NCI-H510A (cell line): ENCODE data around the gene ABCB6.

ENCODE experiments used
- DNase-seq: peaks from one replicate; lab custom pipeline; 2025; lab: John Stamatoyannopoulos, UW

The ABCB6 gene

GRCh38 chr2:219245148-219245898, 26.6 kb upstream of the ABCB6 start, which contains the start of the genes GLB1L and STK16:
Gene GLB1L, minus strand, starts transcription at chr2:219245444. Its CDS starts 1,871 bp downstream, at chr2:219243573.
Gene STK16, plus strand, starts transcription at chr2:219245479. Its CDS starts 521 bp downstream, at chr2:219246000.
- peak; percentile 81 for DNase-seq

DNA sequence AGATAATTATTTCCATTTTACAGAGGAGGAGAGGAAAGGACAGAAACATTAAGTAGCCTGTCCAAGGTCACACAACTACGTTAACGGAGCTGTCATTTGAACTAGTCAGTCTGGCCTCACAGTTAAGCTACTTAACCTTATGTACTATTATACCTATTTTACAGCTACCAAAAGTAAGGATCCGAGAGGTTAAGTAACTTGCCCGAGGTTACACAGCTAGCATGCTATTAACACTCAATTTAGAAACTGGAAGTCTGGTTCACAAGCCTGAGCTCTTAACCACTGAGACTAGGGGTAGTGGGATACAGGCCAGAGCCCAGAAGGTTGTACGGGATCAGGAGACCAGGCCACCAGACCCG, 26.0 kb upstream of the ABCB6 start:
- no peak for DNase-seq

- DNase-seq: no peak
Measured at GRCh38 chr2:219243291-219243761, 24.6 kb upstream of the ABCB6 start.

GRCh38 chr2:219234331-219234730, 15.6 kb upstream of the ABCB6 start:
- no peak for DNase-seq

DNA sequence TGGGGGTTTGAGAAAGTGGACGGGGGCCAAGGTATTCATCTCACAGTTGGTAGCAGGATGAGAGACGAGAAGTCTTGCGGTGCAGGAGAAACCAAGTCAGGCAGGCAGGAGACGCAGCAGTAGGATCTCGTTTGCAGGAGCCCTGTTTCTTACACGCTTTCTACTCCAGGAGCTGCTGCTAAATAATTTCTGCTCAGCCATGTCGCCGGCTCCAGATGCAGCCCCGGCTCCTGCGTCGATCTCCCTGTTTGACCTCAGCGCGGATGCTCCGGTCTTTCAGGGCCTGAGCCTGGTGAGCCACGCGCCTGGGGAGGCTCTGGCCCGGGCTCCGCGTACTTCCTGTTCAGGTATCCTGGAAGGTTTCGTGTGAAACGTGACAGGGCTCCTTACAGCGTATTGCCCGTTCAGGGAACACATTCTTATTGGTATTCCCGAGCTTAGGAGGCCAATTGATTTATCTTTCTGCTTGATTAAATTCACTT, 11.3 kb upstream of the ABCB6 start:
- no peak for DNase-seq

DNA sequence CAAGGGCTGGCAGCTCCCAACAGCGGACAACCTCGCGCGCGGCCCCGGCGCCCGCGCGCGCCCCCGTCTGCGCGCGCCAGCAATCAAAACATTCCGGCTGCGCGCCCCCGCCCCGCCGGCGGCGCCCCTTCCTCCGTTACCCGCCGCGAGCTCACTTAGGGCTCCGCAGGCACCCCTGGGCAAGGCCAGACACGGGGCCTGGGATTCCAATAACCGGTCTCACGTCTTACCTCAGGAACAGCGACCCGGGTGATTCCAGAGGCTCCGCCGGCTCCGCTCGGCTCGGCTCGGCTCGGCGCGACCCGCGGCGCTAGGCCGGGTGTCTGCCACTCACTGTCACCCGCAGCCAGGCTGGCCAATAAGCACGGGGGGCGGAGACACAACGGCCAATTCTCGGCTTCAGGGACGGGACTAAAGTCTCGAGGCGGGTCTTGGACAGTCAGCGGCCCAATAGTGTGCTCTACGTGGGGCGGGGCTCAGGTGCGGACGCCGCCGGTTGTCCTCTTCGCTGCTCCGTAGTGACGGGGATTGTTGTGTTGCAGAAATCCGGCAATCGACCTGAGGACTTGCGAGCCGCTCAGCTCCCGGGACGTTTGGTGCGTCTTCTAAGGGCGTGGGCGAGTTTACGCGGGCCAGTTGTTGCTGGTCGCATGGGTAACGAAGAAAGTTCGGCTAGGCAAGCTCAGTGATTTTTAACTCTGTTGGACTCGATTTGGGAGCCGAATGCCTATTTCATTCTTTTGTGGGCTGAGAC, 10.7 kb upstream of the ABCB6 start, which contains the start of the genes ANKZF1 and ATG9A:
TSS of gene ANKZF1 (plus strand) at position 502 of the 754 bp plus-strand sequence. CDS start 452 bp downstream, outside the sequence.
TSS of gene ATG9A (minus strand) at position 332 of the 754 bp plus-strand sequence. CDS start 1,612 bp downstream, outside the sequence.
- DNase-seq: peak; percentile 98

- DNase-seq: no peak
Measured at GRCh38 chr2:219228911-219229304, 10.2 kb upstream of the ABCB6 start.

DNA sequence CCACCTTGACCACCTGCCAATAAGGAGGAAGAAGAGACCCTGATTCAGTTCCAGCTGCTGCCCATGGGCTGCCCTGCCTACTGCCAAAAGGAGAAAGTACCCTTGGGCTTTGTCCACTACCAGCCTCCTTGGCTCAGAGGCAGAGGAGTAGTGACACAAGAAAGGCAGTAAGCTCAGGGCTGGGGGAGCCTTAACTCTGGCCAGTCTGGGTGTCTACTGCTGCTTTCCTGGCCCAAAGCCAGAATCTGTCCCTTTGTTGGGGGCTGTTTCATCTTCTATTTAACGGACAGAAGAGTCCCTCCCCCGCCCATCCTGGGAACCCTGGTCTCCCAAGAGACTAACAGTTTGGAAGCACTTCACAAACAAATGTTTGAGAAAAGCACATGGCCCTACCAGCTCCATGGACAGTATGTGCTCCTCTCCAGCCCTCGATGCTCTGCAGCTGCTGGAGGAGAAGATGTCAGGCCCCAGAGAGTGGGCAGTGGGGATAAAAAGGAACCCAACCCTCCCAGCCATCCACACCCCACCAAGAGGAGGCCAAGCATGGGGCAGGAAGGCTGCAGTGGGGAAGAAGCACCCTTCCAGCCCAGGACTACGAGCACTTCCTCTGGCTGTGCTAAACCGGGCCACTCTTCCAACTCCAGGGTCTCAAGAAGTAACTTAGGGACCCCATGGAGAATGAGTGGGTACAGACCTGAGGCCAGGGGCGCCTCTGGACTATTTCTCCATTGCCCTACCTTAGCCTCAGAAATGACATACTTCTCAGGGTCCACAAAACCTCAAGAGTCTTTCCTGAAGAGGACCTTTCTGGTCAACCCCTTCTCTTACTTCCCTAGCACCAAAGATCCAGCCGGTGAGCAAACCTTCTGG, 9.5 kb upstream of the ABCB6 start:
- no peak for DNase-seq

DNA sequence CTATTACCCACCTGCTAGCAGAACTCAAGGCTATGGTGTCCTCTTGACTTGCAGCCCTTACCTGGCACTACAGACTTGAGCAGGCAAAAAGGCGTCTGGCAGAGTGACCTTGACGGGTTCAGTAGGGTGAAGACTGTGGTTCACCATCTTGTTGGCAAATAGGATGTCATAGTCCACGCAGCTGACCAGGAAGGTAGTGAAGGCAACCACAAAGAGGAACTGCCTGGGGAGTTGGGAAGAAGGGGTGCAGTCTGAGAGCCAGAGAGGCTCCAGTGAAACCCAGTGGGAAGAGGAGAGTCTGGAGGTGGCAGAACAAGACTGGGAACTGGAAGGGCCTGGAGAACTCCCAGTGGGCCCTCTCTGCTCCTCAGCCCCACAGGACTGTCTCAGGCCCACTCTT, 6.6 kb upstream of the ABCB6 start:
- DNase-seq: no peak

GRCh38 chr2:219223831-219224610, 5.3 kb upstream of the ABCB6 start:
- no peak for DNase-seq

GRCh38 chr2:219221957-219222518, 3.3 kb upstream of the ABCB6 start:
- no peak for DNase-seq

GRCh38 chr2:219220652-219221402, 2.1 kb upstream of the ABCB6 start:
- no peak for DNase-seq

DNA sequence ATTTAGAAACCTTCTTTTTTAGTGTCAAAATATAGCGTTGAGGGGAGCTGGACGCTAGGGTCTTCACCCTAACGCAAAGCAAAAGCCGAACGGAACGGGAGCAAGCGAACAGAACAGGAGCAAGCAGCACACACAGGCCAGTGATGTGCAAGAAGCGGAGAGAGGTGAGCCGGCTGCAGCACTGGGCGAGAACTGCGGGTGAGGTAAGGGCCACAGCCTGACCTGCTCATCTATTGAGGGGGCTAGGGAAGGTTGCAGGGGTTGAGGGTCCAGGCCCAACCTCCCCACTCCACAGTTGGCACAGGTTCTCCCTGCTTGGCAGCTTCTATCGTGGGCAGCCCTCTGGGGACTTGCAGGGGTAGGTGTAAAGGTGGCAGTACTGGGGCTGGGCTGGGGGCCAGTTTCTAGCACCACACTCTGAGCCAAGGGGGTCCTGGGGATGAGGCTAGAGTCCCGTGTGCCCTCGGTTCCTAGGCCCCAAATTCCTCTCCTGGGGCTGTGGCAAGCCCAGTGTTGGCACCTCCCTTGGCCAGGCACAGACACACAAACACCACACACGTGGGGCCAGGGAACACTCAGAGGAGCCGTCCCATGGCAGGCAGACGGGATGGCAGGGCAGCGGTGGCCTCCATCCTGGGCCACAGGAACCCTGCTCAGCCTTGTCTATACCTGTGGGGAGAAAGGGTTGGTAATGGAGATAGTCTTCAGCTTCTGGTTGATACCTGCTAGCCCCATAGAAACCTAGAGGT, 1.2 kb upstream of the ABCB6 start:
- no peak for DNase-seq

- peak; percentile 46 for DNase-seq
Measured at GRCh38 chr2:219218217-219218731, 484 bp downstream of the ABCB6 start.

GRCh38 chr2:219216535-219216915, 2.2 kb downstream of the ABCB6 start:
- no peak for DNase-seq

DNA sequence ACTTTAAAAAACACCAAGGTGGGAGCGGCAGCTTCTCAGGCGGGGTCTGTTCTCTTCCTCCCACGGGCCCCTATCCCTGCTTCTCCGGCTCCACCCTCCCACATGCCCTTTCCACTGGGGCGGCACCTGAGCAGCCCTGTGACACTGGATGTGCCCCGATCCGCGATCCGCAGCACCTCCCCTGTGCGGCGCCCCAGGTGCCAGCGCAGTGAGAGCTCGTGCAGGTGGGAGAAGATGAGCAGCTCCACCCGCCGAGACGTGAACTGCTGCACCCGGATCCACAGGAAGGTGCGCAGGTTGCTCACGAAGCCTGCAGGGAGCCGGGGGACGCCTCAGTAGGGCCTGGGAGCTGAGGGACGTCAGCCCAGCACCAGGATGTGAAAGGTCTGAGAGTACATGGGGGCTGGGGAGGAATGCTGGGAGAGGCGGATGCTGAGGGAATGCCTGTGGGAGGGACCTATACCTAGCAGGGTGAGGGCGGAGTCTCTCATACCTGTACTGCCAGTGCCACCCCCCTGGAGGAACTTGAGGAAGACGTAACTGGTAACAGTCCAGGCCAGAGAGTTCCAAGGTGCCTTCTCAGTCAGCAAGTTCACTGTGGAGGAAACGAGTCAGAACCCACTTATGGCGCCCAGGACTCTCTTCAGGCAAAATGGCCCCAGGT, 2.8 kb downstream of the ABCB6 start:
- no peak for DNase-seq

DNA sequence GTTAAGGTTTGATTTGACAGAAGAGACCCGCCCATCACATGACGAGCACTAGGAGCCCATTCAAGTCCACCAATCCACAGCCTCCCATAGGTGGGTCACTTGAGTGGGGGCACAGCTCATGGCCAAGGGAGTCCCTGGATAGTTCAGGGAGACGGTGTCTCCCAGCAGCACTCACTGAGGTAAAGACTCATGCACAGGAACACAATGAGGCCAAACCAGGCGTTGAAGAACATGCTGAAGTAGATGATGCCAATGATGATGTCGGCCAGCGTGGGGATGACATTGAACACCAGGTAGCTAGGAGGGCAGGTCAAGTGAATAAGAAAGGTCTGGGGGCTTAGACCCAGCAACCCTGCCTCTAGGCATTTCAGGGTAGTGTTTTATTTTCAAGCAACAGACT, 4.0 kb downstream of the ABCB6 start:
- DNase-seq: no peak

- DNase-seq: no peak
Measured at GRCh38 chr2:219214141-219214540, 4.6 kb downstream of the ABCB6 start.
